Hippocampal formation (tissue), 2 donors: ENCODE results near the gene LCAT.
"Not testable (repeated sequence)": the region's sequence is repeated elsewhere in the genome, so short reads cannot be mapped to it uniquely, and the experiment has no call there.

Experiments
- DNase-seq, 2 donors: peaks; one replicate each; lab custom pipeline; 2025; lab: John Stamatoyannopoulos, UW

Gene LCAT

DNA sequence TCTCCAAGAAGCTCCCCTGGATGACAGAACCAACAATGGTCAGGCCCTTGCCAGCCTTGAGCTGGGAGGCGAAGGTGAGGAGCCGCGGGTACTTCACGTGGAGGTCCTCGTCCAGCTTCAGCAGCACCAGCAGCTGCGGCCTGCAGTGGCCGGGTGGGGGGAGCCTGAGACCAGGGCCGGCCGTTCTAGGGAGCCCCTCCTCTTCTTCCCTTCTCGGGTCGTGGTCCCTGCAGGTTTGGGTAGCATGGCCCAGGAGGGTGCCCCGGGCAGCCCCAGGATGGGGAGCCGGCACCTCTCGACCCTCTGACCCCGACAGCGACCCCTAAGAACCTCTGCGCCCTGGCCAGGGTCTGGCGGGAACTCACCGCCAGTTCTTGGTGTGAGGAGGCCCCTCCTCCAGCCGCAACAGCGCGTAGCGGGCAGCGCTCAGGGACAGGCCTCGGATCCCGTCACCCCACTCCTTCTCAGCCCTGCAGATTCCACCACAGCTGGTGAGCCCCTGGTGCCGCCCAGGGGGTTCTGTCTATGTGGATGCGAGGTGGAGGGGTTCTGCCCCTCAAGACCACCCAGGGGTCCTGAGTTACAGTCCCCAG is 3.1 kb upstream of the LCAT start:
- DNase-seq = no peak

DNA sequence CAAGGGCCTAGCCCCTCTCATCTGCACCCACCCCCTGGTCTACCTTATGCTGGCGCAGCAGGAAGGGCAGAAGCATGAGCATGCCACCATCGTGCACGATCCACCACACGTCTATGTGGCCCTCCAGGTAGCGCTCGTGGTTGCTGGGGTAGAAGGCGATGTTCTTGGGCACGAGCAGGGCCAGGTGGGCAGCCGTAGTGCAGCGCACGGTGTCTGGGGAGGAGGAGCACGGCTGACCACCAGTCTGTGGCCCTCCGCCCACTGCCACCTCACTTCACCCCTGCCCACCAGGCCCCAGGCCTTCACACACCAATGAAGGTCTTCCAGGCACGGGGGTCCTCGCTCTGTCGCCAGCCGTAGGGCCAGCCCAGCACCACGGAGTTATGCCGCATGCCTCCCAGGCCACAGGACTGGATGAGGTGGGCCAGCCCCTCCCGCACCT is 2.2 kb upstream of the LCAT start:
- DNase-seq = no peak

DNA sequence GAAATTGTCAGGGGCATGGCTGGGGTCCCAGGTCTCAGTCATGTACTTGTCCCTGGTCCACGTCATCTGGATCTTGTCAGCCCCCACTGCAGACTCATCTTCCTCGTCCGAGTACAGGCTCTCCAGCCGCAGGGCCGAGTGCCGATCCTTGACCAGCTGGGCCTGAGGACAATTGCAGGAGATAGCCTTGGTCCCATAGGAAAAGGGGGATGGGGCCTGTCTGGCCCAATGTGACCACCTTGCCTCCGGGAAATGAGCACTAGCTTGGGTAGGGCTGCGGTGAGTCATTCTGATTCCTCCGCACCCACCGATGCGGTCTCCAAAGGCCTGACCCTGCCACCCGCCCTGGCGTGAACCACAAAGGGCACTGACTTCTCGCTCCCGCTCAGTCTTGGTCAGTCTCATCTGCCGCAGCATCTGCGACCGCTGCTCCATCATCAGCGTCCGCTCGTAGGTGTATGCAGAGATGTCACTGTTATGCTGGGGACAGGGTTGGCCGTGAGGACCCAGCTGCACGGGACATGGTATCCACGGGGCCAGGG is 1.5 kb upstream of the LCAT start:
- DNase-seq = no peak

DNA sequence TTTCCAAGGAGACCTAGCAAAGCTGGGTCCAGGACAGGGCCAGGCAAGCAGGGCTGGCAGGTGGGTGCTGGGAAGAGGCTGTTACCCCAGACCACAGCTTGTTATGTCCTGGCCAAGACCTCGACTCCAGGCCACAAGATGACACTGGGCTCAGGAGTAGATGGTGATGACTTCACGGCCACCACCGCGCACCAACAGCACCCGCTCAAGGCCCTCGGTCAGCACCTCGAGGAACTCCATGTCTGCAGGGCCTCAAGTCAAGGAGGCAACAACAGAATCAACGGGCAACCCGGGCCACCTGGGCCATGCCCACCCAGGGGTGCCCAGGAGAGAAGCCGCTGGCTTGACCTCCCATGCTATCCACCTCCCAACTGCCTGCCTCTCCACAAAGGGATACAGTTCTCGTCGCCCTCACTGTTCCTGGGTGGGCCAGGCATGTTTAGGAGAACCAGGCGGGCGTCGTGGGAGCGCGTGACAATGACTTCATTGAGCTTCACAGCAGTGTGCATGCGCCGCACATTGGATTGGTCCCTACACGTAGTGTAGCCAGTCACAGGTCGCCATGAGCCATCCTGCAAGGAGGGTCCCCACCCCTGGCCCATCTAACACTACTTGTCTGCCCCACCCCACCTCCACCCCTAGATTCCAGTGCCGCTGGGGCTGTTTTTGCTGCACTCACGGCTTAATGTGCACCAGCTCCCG is 921 bp upstream of the LCAT start:
- no peak for DNase-seq

DNA sequence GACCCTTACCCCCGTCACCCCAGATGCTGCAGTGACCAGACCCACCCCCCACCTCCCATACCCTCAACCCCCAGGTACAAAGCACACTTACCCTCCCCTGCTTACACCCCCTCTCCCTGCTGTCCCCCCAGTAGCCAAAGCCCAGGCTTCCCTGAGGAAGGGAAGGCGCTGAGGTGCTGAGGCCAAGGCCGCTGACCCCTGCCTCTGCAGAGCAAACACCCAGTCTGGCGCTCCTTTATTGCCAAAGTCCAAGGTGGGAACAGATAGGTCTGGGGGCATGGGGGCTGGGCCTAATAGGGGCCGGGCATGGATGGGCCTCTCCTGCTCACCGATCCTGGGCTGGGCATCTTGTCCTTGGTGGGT is 683 bp downstream of the LCAT start:
- no peak for DNase-seq

DNA sequence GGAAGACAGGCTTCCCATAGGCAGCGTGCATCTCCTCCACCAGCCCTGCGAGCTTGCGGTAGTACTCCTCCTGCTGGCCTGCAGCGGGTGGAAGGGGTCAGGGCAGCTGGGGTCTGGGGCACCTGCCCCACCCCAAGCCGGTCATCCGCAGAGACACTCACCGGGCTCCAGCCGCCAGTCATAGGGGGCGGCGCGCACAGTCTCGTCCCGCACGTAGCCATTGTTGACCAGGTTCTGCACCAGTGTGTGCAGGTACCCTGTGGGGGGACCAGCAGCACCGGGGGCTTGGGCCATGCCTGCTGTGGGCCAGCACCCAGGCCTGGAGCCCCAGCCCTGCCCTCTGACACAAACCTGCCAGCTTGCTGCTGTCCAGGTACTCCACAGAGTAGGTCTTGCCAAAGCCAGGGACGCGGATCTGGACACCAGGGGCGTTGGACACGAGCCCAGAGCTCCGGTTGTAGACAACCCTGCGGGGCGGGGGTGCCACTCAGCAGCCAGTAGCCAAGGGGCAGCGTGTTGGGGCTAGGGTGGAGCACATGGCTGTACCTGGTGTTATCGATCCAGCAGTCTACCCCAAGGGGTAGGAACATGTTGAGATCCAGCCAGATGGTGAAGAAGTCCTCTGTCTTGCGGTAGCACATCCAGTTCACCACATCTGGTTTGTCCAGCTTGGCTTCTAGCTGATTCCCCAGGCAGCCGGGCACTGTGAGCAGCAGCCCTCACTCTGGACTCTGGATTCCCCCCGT is 1.2 kb downstream of the LCAT start:
- DNase-seq = no peak

DNA sequence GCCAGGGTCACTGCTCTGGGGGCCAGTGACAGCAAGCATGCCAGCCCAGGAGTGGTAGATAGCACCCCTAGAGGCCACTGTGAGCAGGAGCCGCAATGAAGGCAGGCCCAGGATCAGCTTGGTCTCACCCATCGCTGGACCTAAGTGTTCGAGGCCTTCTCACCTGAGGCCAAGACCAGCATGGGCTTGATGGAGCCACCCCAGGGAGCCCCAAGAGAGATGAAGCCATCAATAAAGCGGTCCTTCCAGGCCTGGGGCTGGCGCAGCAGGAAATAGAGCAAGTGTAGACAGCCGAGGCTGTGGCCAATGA is 1.8 kb downstream of the LCAT start:
- DNase-seq = no peak

DNA sequence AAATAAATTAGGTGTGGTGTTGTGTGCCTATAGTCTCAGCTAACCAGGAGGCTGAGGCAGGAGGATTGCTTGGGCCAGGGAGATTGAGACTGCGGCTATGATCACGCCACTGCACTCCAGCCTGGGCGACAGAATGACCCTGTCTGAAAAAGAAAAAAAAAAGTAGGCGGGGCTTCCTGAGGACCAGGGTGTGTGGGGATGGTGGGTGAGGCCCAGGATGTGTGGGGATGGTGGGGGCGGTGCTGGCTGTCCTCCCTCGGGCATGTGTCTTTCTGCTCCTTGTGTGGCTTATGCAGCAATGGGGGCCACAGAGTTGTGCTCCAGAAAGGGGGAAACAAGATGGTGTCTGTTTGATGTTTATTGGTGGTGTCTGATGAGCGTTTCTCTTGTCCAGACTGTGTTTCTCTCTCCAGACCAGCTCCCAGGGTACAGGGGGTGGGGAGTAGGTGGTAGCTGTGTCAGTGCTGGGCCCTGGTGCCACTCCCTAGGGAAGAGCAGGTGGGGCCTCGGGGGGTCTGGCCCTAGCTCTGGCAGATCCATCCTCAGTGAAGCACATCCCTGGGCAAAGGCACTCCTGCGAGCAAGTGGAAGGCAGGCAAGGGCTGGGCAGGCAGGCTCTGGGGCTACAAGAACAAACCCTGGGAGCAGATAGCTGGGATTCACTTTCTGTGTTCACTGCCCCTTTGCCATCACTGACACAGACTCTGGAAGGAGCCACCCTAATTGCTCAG is 2.3 kb downstream of the LCAT start:
- DNase-seq = no peak

DNA sequence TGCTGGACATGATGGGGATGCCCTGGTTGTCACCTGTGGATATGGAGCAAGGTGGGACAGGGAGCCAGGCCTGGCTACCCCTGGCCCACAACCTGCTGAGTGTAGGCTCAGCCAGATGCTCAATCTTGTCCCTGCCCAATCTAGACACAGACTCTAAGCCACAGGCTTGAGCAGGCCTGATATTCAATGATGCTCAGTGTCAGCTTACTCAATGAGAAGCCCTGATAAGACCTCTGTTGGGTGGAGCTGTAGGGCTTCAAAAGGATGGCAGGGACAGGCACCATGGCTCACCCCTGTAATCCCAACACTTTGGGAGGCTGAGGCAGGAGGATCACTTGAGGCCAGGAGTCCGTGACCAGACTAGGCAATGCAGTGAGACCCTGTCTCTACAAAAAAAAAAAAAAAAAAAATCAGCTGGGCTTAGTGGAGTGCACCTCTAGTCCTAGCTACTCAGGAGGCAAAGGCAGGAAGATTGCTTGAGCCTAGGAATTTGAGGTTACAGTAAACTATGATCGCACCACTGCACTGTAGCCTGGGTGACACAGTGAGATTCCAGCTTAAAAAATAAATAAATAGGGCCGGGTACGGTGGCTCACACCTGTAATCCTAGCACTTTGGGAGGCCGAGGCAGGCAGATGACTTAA is 3.4 kb downstream of the LCAT start:
- DNase-seq = no peak

DNA sequence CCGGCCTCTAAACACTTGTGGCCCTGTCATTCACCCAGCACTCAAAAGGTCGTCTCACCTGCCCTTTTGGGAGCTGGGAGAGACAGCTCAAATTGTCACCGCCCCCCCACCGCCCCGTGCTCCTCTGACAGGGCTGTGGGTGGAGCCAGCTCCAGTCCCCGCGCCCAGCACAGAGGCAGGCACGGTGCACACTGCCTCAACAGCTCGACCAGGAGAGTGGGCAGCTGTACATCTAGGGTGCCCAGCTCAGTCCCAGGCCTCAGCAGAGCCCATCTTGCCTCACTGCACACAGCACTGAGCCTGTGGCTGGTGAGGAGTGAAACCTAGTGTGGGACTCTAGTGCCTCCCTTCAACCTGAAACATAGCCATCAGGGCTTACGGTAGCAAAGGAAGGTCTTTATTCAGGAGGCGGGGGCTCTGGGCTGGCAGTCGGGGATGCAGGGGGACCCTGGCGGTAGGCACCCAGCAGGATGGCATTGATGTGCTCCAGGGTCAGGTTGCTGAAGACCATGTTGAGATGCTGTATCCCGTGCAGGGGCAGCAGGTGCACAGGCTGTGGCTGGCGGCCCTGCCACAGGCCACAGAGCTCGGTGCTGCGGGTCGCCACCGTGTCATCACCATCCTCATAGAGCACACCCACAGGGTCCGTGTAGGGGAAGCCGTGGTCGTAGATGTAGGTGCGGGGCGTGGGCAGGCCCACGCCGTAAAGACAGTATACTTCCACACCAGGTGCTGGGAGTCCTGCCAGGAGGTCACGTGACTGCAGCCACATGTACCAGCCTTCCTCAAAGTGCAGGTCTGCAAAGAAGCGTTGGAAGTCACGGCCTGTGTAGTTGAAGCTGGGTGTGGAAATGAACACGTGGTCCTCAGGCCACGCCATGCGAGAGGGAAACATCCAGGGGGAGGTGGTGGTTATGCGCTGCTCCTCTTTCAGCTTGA is 4.1 kb downstream of the LCAT start:
- DNase-seq = no peak

DNA sequence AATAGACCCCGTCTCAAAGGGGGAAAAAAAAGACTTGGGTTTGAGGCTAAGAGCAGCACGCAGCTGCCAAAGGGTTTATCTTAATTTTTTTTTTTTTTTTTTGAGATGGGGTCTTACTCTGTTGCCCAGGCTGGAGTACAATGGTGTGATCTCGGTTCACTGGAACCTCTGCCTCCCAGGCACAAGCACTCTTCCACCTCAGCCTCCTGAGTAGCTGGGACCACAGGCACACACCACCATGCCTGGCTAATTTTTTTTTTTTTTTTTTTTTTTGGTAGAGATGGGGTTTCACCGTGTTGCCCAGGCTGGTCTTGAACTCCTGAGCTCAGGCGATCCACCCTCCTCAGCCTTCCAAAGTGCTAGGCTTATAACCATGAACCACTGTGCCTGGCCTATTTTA is 6.2 kb downstream of the LCAT start:
- DNase-seq = not testable (repeated sequence)

DNA sequence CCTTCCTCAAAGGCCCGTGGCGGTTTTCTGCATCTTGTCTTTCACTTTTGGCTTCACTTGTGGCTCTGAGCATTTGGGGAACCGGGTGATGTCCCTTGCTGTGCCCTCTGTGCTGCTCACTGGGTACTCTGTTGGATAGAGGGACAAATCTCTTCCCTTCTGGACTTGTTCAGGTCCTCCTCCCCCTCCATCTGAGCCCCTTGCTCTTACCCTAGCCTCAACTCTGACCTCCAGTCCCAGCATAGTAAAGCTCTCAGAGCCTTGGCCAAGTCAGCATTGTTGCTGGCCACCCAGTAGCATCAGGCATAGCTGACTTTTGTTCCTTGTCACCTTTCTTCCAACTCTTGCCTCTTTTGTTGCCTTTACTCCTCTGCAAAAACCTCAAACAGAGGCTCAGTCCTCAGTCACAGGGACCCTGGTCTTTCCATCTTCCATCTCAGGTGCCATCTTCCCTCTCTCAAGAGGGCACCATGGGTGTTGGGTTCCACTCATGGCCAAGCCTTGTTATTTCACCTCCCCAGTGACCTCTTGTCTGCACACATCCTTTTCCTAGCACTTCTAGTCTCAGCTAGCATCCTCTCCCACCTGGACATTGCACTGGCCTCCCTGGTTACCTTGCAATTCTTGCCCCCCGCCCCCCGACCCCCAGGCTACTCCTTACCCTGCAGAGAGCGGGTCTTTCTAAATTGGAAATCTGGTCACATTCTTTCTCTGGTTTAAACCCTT is 6.9 kb downstream of the LCAT start:
- DNase-seq = peak; percentile 24 to 28

DNA sequence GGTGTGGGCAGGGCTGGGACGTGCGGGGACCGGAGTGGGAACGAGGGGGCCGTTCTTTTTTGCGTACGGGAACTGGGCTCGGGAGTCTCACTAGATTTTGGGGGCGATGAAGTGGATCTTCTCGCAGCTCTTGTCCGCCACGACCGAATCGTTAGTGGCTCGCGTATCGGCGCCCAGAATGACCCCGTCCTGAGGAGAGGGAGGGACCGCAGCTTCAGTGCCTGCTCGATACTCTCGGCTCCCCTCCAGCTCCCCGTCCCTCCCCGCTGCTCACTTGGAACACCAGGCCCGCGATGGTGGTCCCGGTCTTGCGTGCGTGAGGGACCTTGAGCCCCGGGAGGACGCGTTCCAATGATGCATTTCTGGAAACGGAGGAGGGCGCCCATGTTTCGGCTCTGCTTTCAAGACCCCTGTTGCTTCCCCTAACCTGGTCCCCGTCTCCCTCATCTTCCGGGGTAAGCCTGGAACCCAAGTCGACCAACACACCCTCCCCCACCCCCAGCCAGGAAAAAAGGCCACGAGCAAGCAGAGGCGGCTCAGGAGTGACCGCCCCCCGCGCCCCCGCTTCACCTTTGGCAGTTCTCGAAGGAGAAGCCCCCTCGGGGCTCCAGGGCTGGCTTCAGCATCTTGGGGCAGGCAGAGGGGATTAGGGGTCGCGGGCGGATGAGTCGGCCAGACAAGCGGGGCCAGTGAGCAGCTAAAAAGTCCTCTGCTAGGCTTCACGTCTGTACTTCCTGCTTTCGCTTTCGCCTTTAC is 7.6 kb downstream of the LCAT start, which contains the start of gene PSMB10:
TSS of gene PSMB10 (minus strand) at position 727 of the 756 bp plus-strand sequence. CDS start at position 626, 101 bp downstream.
- DNase-seq = peak in 1 of 2 donors; percentile 44

DNA sequence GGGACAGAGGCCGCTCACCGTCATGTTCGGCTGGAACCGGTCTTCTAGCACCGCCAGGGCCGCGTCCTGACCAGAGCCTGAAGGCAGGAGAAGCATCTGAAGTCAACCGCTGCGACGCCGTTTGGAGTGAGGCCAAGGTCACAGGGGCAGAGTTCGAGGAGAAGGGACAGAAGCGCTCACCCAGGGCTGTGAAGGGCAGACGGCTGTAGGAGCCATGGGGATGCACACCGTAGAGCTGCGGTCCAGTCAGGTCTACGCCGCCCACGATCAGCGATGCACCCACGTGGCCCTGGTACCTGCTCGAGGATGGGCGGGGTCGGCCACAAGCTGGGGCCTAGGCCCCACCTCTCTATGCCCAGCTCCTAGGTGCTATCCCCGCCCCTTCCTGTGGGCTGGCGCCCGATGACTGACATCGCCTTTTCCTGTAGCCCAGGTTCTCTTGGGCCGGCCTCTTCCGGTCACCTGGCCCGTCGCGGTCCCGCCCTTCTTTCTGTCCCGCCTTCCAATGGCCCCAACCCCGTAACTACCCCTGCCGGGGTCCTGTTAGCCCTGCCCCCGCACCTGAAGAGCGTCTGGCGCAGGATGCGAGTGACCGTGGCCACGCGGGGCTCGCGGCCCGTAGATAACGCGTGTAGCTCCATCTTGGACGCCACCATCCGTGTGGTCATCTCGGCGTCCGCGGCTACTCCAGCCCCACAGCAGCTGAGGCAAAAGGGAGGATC is 8.4 kb downstream of the LCAT start:
- DNase-seq = peak; percentile 90 to 96

DNA sequence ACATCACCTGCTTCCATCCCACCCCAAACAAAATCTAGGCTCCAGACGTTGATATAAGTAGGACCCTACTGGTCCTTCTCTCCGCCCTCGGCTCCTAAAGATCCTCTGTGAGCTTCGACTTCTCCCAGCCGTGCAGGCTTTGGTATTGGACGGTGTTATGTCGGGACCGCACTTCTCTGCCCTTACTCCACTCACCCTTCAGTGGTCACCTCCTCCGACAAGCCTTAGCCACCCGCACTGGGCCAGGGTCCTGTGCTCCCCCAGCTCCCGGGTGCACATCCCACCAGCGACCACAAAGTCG is 8.9 kb downstream of the LCAT start:
- DNase-seq = no peak

DNA sequence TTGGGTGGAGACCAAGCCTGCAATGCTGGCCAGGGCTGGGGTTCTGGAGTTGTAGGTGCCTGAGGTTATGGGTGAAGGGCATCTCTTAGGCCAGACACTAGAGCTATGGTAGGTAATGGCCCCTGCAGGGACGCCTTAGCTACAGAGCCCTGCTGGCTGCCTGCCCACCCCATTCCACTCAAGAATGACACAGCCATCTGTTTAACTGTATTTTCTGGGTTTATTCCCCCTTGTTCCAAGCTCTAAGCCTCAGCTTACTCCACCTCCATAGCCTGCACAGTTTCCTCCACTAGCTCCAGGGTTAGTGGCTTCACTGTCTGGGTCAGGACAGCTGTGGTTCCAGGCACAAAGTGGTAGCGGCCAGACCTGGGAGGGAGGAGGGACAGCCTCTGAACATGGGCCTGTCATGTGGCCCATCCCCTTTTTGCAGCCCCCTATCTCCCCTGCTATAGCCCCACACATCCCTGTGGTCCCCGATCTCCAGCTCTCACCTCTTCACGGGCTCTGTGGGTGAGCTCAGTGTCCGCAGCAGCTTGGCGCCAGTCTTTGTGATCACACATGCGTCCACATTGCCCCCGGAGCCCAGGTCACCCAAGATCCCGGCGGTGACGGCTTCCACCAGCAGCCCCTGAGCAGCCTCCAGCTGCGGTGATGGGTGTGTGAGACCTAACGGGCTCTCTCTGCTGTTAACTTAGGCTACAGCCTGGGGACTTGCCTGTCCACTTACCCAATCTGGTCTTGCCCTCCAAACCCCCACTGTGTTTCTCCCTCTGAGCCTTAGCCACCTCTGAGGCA is 9.4 kb downstream of the LCAT start:
- no peak for DNase-seq

DNA sequence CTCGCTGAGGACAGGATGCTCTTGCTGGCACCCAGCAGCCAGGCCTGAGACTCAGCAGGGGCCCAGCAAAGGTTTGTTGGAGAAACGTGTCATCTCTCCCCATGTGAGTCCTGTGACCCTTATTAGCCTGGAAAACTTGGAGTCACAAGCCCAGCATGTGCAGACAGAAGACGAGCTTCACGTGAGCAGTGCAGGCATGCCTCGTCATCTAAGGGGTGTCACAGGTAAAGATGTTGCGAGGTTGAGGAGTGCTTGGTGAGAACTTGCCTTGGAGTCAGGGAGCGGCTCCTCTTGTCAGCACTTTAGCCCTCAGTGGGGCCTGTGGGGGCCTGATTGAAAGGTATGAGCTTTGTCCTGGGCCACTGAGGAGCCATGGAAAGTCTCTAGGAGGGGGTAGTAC is 10.1 kb downstream of the LCAT start:
- DNase-seq = no peak

DNA sequence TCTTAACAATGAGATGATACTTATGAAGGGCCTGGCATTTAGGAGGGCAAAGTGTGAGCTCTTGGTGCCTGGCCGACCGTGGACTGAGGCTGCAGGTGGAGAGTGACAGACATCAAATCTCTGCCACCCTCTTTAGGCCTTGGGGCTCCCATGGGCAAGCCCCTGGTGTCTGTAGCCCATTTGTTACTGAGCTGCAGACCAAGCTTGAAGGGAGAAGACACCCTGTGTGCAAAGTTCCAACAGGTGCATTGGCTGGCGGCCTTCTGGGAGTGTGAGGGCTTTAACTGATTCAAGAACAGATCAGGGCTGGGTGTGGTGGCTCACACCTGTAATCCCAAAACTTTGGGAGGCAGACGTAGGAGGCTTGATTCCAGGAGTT is 11.5 kb downstream of the LCAT start:
- no peak for DNase-seq
